Renal cortical epithelial cell (primary cell): Measurements from ENCODE around the gene RPLP2. TPM values are rescaled to one million over a fixed set of nuclear protein-coding genes. Genes with fewer than 3 reads are reported as not detected.

Source experiments
- DNase-seq: peaks from one replicate; pipeline ENCODE4 v3.0.0-alpha.2; 2011; ENCODE audit warnings: low read depth
- total RNA-seq: library from RNA; depleted of rRNA; stranded (reverse); fragments of >200 nt; gene quantifications from 2 replicates; pipeline ENCODE4 v1.2.3, GENCODE V29; 2014

The RPLP2 gene
- 167 and 180 TPM in 2 replicates for total RNA-seq

GRCh38 chr11:809287-810039 is at the start of gene RPLP2:
Gene RPLP2 (plus strand): TSS chr11:809967. CDS start chr11:810235, 268 bp downstream.
- peak; percentile 85 for DNase-seq

DNA sequence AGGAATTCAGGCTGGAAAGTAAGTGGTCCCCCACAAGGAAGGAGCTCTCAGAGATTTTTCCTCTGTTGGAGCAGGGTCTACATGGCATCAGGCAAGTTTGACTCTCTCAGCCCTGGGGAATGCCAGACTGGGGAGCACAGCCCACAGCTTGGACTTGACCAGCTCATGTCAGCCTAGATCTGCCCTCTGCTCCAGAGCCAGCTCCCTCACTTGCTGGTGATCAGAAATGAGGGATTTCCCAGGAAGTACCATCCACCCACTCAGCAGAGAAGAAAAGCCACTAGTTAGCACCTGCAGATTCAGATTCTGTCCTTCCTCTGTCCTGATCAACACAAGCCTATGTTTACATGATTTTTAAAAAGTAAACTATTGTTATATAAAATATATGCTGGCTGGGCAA is 49.5 kb upstream of the RPLP2 start:
- no peak for DNase-seq

DNA sequence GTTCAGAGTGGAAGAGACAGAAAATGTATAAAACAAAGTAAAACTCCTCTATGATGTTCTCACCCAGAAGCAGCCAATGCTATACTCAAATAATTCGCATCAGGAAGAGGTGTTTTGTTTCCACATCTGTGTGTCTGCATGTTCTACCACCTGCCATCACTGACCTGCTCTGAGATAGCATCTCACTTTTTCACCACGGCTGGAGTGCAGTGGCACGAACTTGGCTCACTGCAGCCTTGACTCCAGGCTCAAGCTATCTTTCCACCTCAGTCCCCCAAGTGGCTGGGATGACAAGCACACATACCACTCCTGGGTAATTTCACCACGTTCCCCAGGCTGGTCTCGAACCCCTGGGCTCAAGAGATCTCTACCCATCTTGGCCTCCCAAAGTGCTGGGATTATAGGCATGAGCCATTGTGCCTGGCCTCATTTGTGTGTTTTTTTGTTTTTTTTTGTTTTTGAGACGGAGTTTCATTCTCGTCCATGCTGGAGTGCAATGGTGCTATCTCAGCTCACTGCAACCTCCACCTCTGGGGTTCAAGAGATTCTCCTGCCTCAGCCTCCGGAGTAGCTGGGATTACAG is 48.1 kb upstream of the RPLP2 start:
- no peak for DNase-seq

GRCh38 chr11:762421-763072 is 47.2 kb upstream of the RPLP2 start:
- DNase-seq = peak; percentile 78

DNA sequence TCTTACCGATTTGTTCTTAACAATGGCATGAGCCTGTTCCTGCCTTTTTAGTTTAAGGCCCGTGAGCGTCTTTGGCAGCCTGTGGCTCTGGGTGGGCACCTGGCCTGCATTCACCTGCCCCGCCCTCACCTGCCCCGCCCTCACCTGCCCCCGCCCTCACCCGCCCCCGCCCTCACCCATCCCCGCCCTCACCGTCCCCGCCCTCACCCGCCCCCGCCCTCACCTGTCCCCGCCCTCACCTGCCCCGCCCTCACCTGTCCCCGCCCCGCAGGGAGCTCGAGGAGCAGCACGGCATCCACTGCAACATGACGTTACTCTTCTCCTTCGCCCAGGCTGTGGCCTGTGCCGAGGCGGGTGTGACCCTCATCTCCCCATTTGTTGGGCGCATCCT is 46.7 kb upstream of the RPLP2 start:
- no peak for DNase-seq

DNA sequence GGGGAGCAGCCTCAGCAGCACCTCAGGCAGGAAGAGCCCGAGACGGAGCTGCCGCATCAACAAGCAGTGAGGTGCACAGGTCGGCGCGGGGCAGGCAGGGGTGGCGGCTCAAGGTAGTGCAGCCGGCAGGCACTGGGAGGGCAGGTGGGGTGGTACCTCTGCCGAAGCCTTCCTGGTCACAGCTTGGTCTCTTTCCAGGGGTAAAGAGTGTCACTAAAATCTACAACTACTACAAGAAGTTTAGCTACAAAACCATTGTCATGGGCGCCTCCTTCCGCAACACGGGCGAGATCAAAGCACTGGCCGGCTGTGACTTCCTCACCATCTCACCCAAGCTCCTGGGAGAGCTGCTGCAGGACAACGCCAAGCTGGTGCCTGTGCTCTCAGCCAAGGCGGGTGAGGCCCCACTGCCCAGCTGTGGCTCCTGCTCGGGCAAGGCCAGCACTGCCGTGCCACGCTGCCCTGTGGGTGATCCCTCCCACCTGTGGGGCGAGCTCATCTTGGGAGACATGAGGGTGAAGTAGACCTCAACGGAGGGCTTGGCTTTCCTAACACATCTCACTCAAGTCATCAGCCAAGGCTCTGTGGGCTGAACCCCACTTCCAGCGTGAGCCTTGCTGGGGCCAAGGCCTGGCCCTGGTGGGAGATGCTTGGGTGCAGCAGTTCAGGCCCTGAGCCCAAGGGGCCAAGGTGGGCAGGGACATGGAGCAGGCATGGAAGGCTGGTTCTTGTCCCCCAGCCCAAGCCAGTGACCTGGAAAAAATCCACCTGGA is 46.0 kb upstream of the RPLP2 start:
- DNase-seq = no peak

DNA sequence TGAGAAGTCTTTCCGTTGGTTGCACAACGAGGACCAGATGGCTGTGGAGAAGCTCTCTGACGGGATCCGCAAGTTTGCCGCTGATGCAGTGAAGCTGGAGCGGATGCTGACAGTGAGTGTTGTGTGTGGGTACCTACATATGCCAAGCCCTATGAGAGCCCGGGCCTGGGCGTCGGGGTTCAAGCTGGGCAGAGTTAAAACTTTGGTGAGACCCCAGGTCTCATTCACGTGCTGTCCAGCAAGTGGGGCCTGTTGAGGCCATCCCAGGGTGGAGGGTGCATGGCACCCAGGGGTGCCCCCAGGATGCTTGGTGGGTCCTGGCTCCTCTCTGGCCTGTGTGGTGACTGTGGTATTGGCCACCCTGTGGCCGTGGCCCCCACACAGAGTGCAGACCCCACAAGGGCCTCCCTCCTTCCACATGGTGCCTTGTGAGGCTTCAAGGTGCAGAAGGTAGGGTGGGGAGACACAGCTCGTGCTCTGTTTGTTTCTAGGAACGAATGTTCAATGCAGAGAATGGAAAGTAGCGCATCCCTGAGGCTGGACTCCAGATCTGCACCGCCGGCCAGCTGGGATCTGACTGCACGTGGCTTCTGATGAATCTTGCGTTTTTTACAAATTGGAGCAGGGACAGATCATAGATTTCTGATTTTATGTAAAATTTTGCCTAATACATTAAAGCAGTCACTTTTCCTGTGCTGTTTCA is 45.3 kb upstream of the RPLP2 start:
- DNase-seq = no peak

DNA sequence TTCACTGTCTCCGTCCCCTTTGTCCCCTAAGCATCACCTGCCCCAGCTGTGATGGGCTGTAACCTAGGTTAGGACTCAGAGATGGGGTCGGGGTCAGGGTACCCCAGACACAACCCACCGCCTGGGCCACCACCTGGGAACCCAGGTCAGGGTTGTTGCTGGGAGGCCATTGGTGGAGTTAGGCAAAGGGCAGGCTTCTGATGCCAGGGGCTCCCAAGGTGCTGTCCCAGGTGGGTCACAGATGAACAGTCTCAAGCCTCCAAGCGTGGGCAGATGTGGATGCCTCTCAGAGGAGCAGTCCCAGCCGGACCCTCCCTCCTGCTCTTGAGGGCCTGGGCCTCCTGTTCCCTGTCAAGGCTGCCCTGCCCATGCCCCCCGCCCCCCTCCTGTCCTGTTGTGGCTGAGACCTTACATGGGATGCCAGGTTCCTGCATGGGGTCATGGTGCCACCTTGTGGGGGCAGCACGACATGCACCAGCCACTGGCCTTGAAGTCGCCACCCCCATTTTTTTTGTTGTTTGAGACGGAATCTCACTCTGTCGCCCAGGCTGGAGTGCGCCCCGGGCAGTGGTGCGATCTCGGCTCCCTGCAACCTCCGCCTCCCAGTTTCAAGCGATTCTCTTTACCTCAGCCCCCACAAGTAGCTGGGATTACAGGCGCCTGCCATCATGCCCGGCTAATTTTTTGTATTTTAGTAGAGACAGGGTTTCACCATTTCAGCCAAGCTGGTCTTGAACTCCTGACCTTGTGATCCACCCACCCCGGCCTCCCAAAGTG is 44.6 kb upstream of the RPLP2 start:
- peak; percentile 30 for DNase-seq

DNA sequence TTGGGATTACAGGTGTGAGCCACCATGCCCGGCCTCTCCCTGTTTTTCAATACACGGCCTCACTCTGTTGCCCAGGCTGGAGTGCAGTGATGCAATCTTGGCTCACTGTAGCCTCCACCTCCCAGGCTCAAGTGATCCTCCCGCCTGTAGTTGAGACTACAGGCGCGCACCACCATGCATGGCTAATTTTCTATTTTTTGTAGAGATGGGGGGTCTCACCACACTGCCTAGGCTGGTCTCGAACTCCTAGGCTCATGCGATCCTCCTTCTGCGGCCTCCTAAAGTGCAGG is 44.0 kb upstream of the RPLP2 start:
- DNase-seq = no peak

- no peak for DNase-seq
Observed at GRCh38 chr11:766106-766935, 43.4 kb upstream of the RPLP2 start.

GRCh38 chr11:766936-767210 is 42.9 kb upstream of the RPLP2 start:
- no peak for DNase-seq

DNA sequence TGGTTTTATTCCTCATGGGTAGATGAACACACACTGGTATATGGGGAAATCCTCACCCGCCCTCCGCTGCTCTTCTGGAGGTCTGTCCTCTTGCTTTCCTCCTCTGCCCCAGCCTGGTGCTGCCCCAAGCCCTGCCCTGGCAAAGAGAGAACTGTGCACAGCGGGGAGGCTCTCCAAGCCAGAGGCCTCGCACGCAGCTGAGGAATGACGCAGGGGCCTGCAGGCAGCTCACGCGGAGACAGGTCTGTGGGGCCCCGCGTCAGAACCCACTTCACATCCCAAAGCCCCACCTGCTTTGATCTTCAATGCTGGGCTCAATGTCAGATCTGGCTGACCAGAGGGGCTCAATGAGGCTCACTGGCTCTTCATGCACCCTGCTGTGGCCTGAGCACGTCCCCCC is 42.5 kb upstream of the RPLP2 start:
- no peak for DNase-seq

DNA sequence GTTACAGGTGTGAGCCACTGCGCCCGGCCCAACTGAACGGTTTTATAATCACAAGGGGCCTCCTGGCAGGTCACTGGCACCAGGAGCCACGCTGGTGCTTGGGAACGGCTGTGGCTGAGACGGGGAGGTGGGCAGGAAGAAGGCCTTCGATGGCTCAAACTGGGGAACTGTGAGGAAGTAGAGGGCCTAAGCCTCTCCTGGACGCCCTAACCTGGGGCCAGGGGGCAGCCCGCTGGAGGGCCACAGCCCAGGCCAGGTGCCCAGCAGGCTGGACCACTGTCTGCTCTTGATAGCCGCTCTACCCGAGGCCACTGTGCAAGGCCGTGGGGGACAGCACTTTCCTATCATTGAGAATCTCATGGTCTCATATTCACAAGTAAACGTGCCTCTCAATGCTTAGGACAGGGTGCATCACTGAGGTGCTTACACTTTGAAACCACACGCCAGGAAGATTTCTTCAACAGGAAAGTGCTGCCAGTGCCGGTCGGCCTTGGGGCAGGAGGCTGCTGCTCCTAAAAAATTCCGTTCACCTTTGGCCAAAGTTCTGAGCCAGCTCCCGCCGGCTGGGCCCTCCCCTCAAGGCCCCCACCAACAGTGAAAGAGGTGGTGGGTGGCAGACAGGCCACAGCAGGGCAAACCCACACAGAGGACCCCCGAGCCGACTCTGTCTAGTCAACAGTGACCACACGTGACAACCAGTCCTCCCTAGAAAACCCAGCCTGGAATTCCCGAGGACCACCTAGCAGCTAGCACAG is 39.7 kb upstream of the RPLP2 start:
- no peak for DNase-seq

DNA sequence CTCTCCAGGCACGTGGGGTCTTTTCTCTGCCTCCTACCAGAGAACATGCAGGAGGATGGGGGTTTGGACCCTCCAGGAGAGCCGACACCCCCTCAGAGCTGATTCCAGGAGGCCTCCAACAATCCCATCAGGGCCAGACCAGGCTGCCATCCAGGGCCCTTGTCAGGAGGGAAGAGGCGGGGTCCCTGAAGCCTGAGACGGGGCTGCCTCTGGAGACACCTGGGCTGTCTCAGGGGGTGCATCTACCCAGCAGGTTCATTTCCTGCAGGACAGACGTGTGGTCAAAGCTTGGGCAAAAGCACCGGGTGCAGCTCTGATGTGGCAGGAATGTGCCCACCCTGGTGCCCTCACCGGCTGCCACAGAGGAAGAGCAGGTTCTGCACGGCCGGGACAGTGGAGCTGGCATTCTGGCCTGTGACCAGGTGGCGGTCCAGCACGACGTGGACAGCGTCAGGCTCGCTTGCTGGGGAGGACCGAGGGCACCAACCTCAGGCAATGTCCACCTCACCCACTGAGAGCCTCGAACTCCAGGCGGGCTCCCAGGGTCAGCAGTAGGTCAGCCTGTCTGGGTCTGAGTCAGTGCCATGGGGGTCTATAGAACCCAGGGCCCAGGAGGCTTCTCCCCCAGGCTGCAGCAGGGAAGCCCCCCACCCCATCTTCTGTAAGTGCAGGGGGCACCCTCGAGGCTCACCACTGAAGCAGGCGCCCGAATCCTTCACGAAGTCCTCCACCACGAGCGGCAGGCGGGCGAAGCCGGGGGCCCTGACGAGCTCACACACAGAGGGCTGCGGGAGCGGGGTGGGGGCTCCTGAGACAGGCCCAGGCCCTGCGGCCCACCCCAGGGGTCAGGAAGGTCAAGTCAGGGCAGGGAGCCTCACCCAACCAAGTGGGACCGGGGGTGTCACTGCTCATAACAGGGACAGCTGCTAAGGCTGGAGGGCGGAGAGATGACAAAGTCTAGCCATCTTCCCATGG is 38.8 kb upstream of the RPLP2 start:
- no peak for DNase-seq

DNA sequence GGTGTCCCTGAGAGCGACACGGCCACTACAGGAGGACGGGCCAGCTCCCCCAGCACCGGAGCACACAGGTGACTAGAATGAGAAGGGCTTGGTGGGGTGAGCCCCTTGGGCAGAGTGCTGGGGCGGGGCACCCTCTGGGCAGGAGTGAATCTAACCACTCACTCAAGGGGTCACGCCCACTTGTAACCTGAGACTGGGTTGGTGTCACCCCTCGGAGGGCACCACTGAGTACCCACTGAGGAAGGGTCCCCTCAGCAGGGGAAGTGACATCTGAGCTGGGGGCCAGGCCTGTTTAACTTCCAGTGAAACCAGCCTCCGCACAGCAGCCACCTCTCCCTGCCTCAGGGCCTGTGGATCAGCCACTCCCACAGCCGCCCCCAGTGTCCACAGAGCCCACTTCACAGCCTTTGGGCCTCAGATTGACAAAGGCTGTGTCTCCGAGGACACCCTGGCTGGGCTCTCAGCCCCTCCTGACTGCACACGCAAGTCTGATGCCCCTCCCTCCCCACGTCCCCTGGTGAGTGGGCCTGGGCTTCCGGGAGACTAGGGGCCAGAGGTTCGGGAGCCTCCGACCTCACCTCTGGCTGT is 38.1 kb upstream of the RPLP2 start:
- no peak for DNase-seq

GRCh38 chr11:772429-773390 is 37.1 kb upstream of the RPLP2 start:
- no peak for DNase-seq

- DNase-seq = no peak
Observed at GRCh38 chr11:773425-773824, 36.3 kb upstream of the RPLP2 start.
